Inflammatory macrophage (primary cell): ENCODE measurements around the gene LHPP.
"Not testable (repeated sequence)": the region's sequence is repeated elsewhere in the genome, so short reads cannot be mapped to it uniquely, and the experiment has no call there.

ENCODE experiments used
- DNase-seq, 2 donors: peaks; one replicate each; pipeline ENCODE4 v3.0.0-alpha.2; 2020 to 2022

Gene LHPP

GRCh38 chr10:124575107-124576035, 113.7 kb downstream of the LHPP start:
- no peak for DNase-seq

GRCh38 chr10:124576526-124577420, 115.2 kb downstream of the LHPP start:
- DNase-seq: no peak

GRCh38 chr10:124577651-124578050, 116.0 kb downstream of the LHPP start:
- no peak for DNase-seq

GRCh38 chr10:124578231-124579010, 116.8 kb downstream of the LHPP start:
- no peak for DNase-seq

- no peak for DNase-seq
Observed at GRCh38 chr10:124579011-124579399, 117.4 kb downstream of the LHPP start.

- DNase-seq: no peak
Observed at GRCh38 chr10:124586142-124586541, 124.5 kb downstream of the LHPP start.

- no peak for DNase-seq
Observed at GRCh38 chr10:124587811-124588211, 126.2 kb downstream of the LHPP start.

GRCh38 chr10:124588341-124588735, 126.7 kb downstream of the LHPP start:
- DNase-seq: not testable (repeated sequence)

GRCh38 chr10:124588736-124589490, 127.3 kb downstream of the LHPP start:
- DNase-seq: peak; percentile 17 to 25

GRCh38 chr10:124589491-124590041, 127.9 kb downstream of the LHPP start:
- no peak for DNase-seq

- DNase-seq: no peak
Observed at GRCh38 chr10:124590216-124591122, 128.8 kb downstream of the LHPP start.

GRCh38 chr10:124591123-124591495, 129.5 kb downstream of the LHPP start:
- DNase-seq: no peak

GRCh38 chr10:124592101-124592500, 130.5 kb downstream of the LHPP start:
- no peak for DNase-seq

GRCh38 chr10:124592736-124593430, 131.3 kb downstream of the LHPP start:
- DNase-seq: no peak

- DNase-seq: no peak
Observed at GRCh38 chr10:124593431-124593985, 131.9 kb downstream of the LHPP start.

- no peak for DNase-seq
Observed at GRCh38 chr10:124594240-124594639, 132.6 kb downstream of the LHPP start.

- no peak for DNase-seq
Observed at GRCh38 chr10:124595143-124595883, 133.7 kb downstream of the LHPP start.

- peak in 1 of 2 donors; percentile 18 for DNase-seq
Observed at GRCh38 chr10:124596116-124596785, 134.6 kb downstream of the LHPP start.
